Stimulated activated CD4-positive, alpha-beta T cell treated with anti-CD3 and anti-CD28 coated beads, Interleukin-4, amount 100 ng/mL, for 4 hours (primary cell): ENCODE results near the gene EVL.
"Not testable (repeated sequence)": the region's sequence is repeated elsewhere in the genome, so short reads cannot be mapped to it uniquely, and the experiment has no call there.

Source experiments
- DNase-seq, 2 experiments: peaks; one replicate each; pipeline ENCODE4 v3.0.0-alpha.2; 2020

The EVL gene

DNA sequence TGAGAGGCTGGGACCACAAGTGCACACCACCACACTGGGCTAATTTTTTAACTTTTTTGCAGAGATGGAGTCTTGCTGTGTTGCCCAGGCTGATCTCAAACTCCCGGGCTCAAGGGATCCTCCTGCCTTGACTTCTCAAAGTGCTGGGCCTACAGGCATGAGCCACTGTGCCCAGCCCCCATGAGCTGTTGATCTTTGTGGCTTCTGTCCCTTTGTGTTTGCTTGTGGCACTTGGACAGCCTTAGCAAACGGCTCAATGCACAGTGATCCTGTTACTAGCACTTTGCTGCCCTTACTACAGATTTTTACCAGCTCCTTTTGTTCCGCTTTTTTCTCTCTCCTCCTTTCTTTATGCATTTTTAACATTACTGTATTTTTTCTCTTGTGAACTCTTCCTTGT lies 25.3 kb upstream of the EVL start:
- no peak for DNase-seq

DNA sequence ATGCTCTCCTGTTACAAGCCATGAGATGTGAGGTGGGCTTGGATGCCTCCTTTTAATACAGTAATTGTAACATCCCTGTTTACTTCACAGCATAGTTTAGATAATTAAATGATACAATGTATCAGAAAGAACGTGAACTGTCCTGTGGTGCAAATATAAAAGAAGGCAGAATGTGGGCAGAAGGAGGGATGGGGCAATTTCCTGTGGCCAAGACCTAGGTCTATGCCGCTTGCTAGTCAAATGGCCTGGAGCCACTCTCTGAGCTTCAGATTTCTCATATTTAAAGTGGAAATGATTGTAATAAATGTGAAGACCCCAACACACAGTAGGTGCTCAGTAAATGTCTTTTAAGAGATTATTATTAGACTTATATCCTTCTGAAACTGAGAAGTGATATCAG lies 24.0 kb upstream of the EVL start:
- DNase-seq: no peak

DNA sequence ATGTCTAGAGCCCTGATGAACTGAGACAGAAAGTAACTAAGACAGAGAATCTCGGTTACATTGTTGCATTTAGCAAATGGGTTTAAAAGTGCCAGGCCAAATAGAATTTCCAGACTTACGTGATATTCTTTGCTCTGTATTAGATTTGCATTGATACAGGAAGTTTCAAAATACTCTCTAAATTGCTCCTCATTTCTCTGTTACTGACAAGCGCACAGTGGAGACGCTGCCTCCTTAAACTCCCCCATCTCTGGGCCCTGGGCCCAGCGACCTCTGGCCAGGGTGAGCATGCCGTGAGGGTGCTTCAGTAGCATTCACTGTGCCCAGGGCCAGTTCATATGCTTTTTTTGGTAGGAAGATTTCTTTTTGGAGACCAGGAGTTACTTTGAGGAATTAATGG lies 22.9 kb upstream of the EVL start:
- DNase-seq: no peak

DNA sequence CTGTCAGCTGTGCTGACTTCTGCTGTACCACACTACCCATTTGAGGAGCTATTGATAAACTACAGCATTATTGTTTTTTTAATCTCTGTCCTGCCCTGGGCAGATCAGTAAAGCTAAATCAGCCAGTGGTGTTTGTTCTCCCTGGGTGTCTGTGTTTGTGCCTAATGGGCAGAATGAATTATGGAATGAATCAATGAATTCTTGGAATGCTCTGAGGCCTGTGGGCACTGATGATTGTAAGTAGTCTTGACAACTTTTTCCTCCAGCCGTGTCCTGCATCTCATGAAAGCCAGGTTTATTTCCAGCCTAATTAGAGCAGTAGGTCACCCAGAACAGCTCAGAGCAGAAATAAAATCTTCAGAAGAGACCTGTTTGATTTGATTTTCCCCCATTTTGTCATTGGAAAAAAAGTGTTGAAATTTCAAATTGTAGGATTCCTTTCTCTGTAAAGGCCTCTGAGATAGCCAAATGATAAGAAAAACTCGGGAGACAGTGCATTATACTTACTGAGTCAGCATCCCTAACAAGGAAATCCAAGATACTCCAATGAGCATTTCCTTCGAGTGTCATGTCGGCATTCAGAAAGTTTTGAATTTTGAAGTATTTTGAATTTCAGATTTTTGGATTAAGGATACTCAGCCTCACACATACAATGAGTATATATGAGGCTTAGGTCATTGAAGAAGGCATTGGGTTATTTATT lies 19.4 kb upstream of the EVL start:
- no peak for DNase-seq

DNA sequence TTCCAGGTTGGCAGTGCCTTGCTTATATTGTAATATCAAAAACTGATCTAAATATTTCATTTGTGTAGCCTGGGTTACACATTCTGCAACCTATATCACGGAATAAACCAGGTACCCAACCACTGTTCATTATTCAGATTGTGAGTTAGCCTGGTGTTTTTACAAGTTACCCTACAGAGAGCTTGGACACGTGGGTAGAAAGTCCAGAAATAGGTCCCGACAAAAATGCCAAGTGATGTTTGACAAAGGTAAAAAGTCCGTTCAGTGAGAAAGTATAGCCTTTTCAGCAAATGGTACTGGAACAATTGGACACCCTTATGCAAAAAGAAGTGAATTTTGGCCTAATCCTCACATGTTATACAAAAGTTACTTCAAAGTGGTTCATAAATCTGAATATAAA lies 17.6 kb upstream of the EVL start:
- DNase-seq: no peak

DNA sequence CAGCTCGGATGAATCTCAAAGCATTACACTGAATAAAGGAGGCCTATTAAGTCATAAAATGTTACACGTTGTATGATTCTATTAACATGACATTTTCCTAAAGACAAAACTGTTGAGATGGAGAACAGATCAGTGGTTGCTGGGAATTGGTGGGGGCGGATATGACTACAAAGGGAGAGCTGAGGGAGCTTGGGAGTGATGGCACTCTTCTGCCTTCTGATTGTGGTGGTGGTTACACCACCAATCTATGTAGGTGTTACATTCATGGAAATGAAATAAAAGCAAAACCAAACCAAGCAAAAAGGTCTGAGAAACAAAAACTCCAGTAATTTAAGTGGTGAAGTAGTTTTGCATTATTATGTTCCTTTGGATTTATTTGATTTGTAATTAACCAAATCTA lies 16.4 kb upstream of the EVL start:
- no peak for DNase-seq

DNA sequence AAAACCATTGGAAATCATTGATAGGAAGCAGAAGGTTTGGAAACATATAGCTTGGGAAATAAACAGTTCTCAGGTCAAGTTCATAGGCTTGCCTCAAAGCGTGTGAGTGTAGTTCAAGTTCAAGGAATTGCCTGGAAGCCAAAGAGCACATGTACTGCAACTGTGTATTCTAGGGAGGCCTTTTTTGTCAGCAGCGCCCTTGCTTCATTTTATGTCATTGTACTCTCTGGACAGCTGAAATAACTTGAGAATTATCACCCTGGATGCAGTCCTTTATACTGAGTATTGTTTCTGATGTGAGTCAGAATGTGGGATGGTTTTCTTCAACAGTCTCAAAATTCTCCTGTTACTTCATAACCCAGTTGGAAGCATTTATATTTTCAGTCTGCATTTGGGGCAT lies 16.0 kb upstream of the EVL start:
- no peak for DNase-seq

DNA sequence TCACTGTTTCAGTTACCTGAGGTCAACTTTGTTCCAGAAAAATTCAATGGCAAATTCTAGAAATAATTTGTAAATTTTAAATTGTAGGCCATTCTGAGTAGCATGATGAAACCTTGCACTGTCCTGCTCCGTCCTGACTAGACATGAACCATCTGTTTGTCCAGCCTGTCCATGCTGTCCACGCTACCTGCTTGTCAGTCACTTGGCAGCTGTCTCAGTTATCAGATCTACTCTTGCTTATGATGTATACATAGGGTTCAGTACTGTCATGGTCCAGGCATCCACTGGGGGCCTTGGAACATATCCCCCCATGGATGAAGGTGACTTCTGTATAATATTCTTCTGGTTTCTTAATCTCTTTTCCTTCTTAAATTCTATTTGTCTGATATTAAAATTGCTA lies 14.1 kb upstream of the EVL start:
- DNase-seq: no peak

DNA sequence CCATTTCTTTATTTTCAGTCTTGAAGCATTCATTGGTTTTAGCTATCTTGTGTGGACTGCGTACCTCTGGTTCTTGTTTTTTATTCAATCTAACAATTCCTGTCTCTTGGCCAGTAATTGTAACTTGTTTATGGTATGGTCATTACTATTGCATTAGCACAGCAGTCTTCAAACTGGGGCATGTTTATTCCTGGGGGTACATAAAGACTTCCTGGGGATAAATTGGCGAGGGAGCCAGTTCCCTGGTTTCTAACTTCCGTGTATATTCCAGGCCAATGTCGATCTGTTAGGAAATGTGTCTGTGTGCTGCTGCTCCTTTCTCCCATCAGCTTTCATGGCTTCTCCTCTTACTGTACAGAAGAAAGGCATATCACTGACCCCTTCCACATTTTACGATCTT lies 13.7 kb upstream of the EVL start:
- no peak for DNase-seq

DNA sequence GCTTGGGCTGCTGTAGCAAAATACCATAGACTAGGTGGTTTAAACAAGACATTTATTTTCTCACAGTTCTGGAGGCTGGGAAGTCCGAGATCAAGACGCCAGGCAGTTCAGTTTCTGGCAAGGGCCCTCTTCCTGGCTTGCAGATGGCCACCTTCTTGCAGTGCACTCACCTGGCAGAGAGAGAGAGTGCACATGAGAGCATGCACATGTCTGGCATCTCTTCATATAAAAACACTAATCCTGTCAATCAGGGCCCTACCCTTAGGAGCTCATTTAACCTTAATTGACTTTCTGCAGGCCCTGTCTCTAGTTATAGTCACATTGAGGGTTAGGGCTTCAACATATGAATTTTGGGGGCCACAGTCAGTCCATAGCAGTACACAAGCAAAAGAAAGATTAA lies 12.4 kb upstream of the EVL start:
- no peak for DNase-seq

DNA sequence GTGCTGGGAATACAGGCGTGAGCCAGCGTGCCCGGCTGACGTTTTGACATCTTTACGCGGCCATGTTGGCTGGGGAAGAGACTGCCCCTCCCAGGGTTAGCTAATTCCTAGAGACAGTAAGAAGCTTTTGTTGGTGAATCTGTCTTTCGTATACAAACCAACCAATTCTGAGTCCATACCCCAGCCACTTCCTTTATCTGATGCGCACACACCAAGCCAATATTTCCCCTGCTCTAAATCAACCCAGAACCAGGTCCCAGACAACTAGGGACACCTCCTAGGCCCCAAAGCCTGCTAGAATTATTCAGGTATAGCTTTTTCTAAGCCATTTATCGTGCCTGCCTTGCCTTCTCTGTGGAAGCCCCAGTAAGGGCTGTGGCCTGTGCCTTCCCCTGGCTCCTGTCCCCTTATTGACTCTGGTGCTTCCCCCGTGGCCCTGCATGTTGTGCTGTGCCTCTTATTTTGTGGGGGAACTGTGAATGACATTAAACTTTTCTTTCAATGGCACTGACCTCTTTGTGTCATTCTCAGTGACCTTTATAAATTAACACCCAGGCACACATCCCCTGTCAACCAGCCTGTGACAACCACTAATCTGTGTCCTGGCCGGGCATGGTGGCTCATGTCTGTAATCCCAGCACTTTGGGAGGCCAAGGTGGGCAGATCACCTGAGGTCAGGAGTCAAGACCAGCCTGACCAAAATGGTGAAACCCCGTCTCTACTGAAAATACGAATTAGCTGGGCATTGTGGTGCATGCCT lies 10.7 kb upstream of the EVL start:
- DNase-seq: no peak

DNA sequence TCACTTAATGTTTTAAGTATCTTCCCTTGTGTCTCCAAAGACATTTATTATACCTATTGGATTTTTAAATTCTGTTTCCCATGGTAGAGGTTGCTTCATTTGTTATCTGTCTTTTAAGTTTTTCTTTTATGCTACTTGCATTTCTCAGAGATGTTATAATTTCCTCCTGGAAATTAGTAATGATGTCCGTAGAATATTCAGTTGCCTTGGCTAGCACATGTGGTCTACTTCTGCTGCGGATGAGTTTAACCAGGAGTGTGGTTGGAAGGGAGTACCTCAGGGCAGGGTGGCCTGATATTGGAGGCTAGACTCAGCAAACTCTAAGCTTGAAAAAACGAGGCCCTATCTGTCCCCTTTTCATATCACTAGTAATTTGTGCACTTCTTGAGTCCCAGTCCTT lies 8.8 kb upstream of the EVL start:
- no peak for DNase-seq

DNA sequence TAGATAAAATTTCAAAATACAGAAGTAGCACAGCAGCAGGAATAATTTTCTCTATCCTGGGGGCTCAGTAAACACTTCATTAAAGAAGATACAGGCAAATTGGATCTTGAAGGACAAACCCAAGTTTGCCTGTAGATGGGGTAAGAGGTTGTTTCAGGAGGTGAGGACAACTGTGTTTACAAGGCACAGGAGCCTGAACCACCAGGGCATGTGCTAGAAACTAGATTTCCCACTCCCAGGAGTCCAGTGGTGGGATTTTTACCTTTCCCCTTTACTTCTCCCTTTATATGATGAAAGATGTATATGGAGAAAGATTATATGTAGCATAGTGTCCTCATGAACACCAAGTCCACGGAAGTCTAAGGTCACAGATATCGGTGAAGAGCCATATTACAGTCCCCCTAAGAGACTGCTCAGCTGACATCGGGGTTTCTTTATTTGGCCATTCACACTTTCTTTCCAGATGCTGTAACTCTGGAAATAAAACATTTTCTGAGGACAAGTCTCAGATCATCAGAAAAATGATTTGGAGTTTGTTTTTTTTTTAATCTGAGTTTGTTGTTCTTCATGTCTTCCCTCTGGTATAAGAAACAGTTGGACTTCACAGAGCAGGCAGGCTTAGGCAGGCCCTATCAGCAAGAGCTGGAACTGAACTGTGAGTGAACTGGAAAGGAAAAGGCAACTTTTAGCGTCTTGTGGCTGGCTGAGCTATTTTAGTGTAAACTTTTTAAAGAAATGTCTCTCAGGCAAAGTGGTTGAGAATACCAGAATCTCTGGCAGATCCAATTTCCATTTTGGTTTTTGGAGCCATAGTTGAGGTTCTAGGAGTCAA lies 8.0 kb upstream of the EVL start:
- DNase-seq: no peak

DNA sequence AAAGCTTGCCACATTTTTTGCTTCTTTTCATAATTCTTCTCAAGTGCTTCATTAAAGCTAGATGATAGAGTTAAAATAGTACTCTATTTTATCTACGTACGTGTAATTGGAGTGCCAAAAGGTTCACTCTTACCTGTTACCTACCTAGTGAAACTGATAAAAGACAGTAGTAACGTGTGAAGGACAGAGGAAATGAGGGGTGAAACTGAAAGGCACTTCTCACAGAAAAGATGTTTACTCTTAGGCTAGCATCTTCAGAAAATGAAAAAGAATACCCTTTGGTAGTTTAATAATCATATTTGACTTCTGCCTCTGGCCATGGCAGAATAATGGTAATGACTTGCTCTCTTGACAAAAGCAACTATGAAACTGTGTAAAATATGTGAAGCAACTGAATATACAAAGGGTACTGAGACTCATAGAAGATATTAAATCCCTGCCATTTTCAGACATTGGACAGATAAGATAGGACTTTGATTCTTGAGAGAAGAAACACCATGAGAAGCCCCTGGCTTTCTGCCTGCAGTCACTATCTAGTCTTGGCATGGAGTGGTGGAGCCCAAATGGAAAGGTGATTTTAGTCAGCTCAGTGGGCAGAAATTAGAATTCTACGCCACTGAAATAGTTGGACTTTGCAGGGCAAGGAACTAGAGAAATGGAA lies 6.3 kb upstream of the EVL start:
- DNase-seq: no peak

DNA sequence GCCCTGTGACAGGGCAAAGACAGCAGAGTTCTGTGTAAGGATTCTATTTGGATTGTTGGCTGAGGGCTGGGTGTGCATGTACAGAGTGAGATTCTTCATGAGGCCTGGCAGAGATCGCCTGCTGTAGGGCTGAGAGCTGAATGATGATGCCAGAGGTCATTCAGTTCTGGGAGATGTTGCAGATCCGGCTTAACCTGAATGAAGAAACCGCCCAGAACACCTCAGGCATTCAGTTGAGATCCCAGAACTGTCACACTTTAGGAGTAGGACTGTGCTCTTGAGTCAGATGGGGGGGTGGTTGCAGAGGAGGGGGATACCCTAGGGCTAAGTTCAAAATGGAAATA lies 5.8 kb upstream of the EVL start:
- no peak for DNase-seq

DNA sequence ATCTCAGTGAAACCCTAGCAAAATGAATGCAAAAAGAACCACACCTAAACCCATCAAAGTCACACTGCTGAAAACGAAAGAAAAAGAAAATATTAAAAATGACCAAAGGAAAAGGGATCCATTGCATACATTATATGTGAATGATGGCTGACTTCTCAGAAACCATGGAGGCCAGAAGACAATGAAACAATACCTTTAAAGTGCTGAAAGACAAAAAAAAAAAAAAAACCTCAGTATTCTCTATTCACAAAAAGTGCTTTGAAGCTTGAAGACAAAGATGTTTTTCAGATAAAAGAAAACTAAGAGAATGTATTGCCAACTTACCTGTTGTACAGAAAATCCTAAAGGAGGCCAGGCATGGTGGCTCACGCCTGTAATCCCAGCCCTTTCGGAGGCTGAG lies 4.5 kb upstream of the EVL start:
- no peak for DNase-seq

DNA sequence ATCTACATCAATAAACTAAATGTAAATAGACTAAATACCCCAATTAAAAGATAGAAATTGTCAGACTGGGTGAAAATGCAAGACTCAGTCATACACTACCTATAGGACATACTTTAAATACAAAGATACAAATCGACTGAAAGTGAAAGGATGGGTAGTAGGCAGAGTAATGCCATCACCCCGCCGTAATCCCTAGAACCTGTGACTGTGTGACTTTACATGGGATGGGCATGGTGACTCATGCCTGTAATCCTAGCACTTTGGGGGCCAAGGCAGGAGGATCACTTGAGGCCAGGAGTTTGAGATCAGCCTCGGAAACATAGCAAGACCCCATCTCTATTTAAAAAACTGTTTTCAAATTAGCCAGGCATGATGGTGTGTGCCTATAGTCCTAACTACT lies 2.6 kb upstream of the EVL start:
- peak; percentile 23 to 50 for DNase-seq

DNA sequence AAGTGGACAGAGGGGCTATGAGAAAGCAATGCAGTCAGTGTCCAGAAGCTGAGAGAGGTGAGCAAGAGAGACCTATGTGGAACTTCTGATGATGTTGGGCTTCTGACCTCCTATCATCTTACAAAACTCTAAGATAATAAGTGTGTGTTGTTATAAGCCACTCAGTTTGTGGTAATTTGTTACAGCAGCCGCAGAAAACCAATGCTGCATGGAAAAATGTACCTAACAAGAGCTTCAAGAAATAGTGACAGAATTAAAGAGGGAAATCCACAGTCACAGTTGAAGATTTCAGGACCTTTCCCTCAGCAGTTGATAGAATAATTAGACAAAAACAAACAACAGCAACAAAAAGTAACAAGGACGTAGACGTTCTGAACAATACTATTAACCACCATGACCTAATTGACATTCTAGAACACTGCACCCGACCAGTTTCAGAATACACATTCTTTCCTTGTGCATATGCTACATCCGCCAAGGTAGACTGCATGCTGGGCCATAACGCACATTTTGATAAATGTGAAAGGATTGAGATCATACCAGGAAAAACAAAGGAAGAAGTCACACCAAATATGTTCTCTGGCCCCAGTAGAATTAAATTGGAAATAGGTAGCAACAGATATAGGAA lies 1.8 kb upstream of the EVL start:
- DNase-seq: no peak

DNA sequence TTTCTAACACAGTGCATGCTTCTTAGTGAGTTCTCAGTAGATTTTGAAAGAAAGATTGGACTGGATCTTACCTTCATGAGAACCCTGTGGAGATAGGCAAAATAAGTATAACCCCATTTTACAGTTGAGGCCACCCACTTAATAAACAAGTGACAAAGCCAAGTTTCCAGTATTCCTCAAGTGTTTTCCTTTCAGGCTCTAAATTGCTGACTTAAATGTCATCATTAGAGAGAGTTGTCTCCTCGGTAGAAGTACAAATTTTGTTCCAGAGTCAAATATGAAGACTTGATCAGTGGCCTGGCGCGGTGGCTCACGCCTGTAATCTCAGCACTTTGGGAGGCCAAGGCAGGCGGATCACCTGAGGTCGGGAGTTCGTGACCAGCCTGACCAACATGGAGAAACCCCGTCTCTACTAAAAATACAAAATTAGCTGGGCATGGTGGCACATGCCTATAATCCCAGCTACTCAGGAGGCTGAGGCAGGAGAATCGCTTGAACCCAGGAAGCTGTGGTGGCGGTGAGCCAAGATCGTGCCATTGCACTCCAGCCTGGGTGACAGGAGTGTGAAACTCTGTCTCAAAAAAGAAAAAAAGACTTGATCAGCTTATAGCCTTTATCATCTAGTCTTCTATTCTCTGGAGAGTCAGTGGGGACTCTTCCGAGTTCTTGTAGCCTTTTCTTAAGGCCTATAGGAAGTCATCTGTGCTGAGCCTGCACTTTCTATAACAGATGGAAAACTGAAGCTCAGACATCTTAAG lies 708 bp upstream of the EVL start:
- not testable (repeated sequence) for DNase-seq

DNA sequence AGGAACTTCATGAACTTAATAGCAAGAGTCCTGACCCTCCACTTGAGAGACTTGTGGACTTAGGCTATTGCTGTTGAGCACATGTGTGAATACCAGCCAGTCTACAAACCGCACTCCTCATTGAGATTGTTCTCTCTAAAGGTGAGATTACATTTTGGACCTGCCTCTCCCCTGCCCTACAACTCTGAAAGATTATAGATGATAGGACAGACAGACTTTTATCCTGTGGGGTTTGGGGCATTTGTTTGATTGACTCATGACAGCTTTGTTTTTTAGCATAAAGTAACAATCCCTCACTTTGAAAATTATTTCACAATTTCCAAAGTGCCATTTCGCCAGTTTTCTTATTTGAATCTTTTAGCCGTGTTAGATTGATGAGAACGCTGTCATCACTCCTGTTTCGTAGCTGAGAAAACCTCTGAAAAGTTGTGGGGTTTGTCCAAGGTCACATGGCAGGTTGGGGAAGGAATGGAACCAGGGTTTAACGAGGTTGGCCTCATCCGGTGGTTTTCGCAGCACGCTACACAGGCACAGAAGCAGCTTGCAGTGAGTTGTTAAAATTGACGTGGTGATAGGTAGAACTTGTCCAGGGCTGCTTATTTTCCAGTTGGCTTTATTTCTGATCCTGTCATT lies 836 bp downstream of the EVL start:
- peak; percentile 62 to 78 for DNase-seq

DNA sequence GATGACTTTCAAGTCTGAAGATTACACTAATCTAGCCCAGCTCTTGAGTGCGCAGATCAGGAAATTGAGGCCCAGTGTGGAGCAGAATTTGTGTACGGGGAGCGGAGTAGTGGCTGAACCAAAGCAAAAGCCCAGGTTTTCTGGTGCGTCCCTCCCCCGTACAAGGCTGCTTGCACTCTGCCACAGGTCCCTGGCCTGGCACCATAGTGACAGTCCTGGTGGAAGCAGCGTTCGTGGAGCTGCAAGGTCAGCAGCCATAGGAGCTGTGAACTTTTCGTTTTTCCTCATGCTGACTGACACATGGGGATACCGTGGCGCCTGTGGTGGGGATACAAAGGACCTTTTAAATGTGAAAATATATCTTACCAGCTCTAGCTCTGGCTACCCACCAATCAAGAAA lies 1.7 kb downstream of the EVL start:
- peak in 1 of 2 experiments; percentile 16 for DNase-seq

DNA sequence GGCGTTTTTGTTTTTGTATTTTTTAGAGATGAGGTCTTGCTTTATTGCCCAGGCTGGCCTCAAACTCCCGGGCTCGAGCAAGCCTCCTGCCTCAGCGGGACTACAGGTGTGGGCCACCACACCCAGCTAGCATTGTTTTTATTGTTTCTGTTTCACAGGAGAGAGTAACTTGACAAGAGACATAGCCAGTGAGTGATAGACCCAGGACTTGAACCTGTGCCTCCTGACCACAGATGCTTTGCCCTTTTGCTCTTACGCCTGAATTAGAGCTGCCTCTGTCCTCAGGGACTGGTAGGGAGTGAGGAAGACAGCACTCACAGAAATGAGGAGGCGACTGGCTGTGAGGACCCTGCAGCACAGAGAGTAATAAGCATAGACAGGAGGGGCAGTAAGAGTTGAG lies 2.3 kb downstream of the EVL start:
- DNase-seq: no peak
